DOHH2 (cell line): ENCODE results near the gene YIPF2.
A peak's percentile ranks its signal among the peaks of the same experiment; 100 is the strongest.

Experiments used
- H3F3A ChIP-seq: fragments of 200-600 bp; sonication (generic), shearing (Covaris generic); 2 replicates; pipeline ENCODE4 v1.6.0; 2016; ENCODE audit warnings: antibody characterized with exemption, mild to moderate bottlenecking; ENCODE audit not compliant: control insufficient read depth, insufficient read depth
- H3K27ac ChIP-seq: fragments of 200-600 bp; sonication (generic); 2 replicates; pipeline ENCODE4 v1.5.1; 2014; ENCODE audit warnings: low read depth, mild to moderate bottlenecking, low read length, moderate library complexity
- H3K27me3 ChIP-seq: fragments of 200-600 bp; sonication (generic); 2 replicates; pipeline ENCODE4 v1.6.1; 2014; ENCODE audit warnings: mild to moderate bottlenecking, low read length, mixed read lengths; ENCODE audit not compliant: control insufficient read depth
- H3K36me3 ChIP-seq: fragments of 200-600 bp; sonication (generic); 2 replicates; pipeline ENCODE4 v1.6.1; 2014; ENCODE audit warnings: mild to moderate bottlenecking, low read length, moderate library complexity, mixed read lengths; ENCODE audit not compliant: control insufficient read depth
- H3K4me1 ChIP-seq: fragments of 200-600 bp; sonication (generic); 2 replicates; pipeline ENCODE4 v1.6.1; 2014; ENCODE audit warnings: mild to moderate bottlenecking, low read length, mixed read lengths; ENCODE audit not compliant: control insufficient read depth
- H3K4me2 ChIP-seq: fragments of 200-600 bp; sonication (generic); 2 replicates; pipeline ENCODE4 v1.6.0; 2014; ENCODE audit warnings: mild to moderate bottlenecking, low read length, moderate library complexity
- H3K4me3 ChIP-seq: fragments of 200-600 bp; sonication (generic); 2 replicates; pipeline ENCODE4 v1.5.1; 2014; ENCODE audit warnings: mild to moderate bottlenecking, low read length, mixed read lengths
- H3K79me2 ChIP-seq: fragments of 200-600 bp; sonication (generic); 2 replicates; pipeline ENCODE4 v1.6.1; 2014; ENCODE audit warnings: mild to moderate bottlenecking, low read length, mixed read lengths; ENCODE audit not compliant: control insufficient read depth
- H3K9me2 ChIP-seq: fragments of 200-600 bp; sonication (generic); replicated peaks from 2 replicates; pipeline ENCODE4 v1.6.1; 2014; ENCODE audit warnings: mild to moderate bottlenecking, low read length, mixed read lengths; ENCODE audit not compliant: control insufficient read depth
- H3K9me3 ChIP-seq: fragments of 200-600 bp; sonication (generic); 2 replicates; pipeline ENCODE4 v1.6.1; 2014; ENCODE audit warnings: antibody characterized with exemption, low read length, mixed read lengths; ENCODE audit not compliant: control insufficient read depth, insufficient read depth
- H4K20me1 ChIP-seq: fragments of 200-600 bp; sonication (generic); 2 replicates; pipeline ENCODE4 v1.6.0; 2014; ENCODE audit warnings: low read depth, mild to moderate bottlenecking, antibody characterized with exemption, low read length, moderate library complexity; ENCODE audit not compliant: control insufficient read depth, insufficient read depth
- EZH2phosphoT487 ChIP-seq: fragments of 200-600 bp; sonication (generic); IDR thresholded peaks from 2 replicates; pipeline ENCODE4 v1.6.1; 2017; ENCODE audit warnings: borderline replicate concordance, mild to moderate bottlenecking, antibody characterized with exemption, low read length, moderate library complexity, mixed read lengths
- TF ChIP-seq, protein P1 (sequence below): fragments of 200-600 bp; sonication (generic); IDR thresholded peaks from one replicate; pipeline ENCODE4 v1.5.1; 2014; ENCODE audit warnings: antibody characterized with exemption, mild to moderate bottlenecking, low read depth, low read length; ENCODE audit not compliant: poor library complexity, severe bottlenecking

Gene YIPF2

GRCh38 chr19:10927730-10928562, 493 bp downstream of the YIPF2 start:
- Histone ChIP-seq H3F3A (no peaks in the 10 kb centered on the region), H3K36me3 (peaks cover 22% of the 10 kb centered on the region), H3K9me3 (no peaks in the 10 kb centered on the region), H3K4me1 (peaks cover 15% of the 10 kb centered on the region), H3K27ac (no peak overlapping the region), H4K20me1 (peaks cover 5% of the 10 kb centered on the region; the same call in 1 of the 2 replicates), H3K79me2 (peaks cover 37% of the 10 kb centered on the region), H3K27me3 (no peaks in the 10 kb centered on the region), H3K4me2 (peak overlapping the region; percentile 86), H3K4me3 (peak overlapping the region; percentile 86), H3K9me2 (no peaks in the 10 kb centered on the region)
- TF ChIP-seq, protein P1, sequence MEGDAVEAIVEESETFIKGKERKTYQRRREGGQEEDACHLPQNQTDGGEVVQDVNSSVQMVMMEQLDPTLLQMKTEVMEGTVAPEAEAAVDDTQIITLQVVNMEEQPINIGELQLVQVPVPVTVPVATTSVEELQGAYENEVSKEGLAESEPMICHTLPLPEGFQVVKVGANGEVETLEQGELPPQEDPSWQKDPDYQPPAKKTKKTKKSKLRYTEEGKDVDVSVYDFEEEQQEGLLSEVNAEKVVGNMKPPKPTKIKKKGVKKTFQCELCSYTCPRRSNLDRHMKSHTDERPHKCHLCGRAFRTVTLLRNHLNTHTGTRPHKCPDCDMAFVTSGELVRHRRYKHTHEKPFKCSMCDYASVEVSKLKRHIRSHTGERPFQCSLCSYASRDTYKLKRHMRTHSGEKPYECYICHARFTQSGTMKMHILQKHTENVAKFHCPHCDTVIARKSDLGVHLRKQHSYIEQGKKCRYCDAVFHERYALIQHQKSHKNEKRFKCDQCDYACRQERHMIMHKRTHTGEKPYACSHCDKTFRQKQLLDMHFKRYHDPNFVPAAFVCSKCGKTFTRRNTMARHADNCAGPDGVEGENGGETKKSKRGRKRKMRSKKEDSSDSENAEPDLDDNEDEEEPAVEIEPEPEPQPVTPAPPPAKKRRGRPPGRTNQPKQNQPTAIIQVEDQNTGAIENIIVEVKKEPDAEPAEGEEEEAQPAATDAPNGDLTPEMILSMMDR = no peak
- no peak for TF ChIP-seq EZH2phosphoT487

DNA sequence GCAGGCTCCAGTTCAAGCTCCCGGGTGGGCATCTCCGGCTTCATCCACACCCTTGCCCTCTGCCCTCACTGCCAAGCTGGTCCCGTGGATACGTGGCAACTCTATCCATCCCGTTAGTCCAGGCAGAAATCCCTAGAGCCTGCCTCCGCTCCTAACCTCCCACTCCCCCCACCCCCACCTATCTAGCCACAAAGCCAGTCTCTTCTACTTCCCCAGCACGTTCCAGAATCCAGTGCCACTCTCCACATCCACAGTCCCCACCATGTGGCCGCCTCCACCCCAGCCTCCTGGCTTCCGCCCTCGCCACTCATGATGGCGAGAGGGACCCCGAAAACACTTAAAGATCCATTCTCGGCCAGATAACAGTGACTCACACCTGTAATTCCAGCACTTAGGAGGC, 3.8 kb downstream of the YIPF2 start:
- H3K27ac ChIP-seq = no peak overlapping the region
- H3K4me1 ChIP-seq = peaks cover 11% of the 10 kb centered on the region
- H3K4me2 ChIP-seq = no peak overlapping the region
- no peaks in the 10 kb centered on the region for H3K9me2 ChIP-seq
- peaks cover 33% of the 10 kb centered on the region for H3K36me3 ChIP-seq
- H3K27me3 ChIP-seq = no peaks in the 10 kb centered on the region
- H3K4me3 ChIP-seq = no peak overlapping the region
- H4K20me1 ChIP-seq = peaks cover 3% of the 10 kb centered on the region; the same call in 1 of the 2 replicates
- TF ChIP-seq EZH2phosphoT487 = no peak
- TF ChIP-seq, protein P1 = no peak
- H3K9me3 ChIP-seq = no peaks in the 10 kb centered on the region
- H3F3A ChIP-seq = no peaks in the 10 kb centered on the region
- peaks cover 15% of the 10 kb centered on the region for H3K79me2 ChIP-seq

DNA sequence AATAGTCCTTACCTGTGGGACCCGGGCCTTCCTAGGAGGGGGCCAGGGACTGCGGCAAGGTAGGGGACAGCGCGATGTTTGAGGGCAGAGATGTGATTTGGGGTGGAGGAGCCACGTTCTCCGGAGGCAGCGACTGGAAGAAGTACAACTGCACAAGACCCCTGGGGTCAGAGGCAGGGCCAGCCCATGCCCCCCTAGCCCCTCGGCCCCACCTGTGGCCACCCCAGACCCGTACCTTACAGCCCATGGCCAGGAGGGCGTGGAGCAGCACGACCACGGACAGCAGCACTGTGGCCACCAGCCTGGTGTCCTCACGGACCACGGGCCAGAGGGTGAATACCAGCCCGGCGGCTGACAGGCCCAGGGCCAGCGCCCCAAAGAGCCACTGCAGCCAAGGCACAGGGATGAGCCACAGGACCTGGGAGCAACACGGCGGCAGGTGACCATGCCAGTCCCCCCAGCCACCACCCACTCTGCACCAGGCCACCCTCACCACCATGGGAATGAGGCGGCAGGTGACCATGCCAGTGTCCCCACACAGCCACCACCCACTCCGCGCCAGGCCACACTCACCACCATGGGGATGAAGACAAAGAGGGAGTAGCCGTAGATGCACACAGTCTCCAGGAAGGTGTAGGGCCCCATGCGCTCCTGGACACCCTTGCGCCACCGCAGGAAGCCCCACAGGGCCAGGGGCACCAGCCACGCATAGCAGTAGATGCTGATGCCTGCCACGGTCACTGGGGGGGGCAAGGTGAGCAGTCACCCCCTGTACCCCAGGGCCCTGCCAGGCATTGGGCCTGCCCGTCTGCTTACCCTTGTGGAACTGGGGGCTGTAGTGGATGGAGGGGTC, 5.0 kb downstream of the YIPF2 start:
- no peaks in the 10 kb centered on the region for H3F3A ChIP-seq
- H3K79me2 ChIP-seq = peaks cover 5% of the 10 kb centered on the region; the same call in 1 of the 2 replicates
- H4K20me1 ChIP-seq = no peaks in the 10 kb centered on the region
- H3K4me3 ChIP-seq = no peak overlapping the region
- H3K27ac ChIP-seq = no peak overlapping the region
- no peaks in the 10 kb centered on the region for H3K27me3 ChIP-seq
- TF ChIP-seq, protein P1 = no peak
- TF ChIP-seq EZH2phosphoT487 = no peak
- no peaks in the 10 kb centered on the region for H3K9me2 ChIP-seq
- no peak overlapping the region for H3K4me2 ChIP-seq
- H3K36me3 ChIP-seq = peaks cover 36% of the 10 kb centered on the region
- H3K9me3 ChIP-seq = no peaks in the 10 kb centered on the region
- peaks cover 8% of the 10 kb centered on the region for H3K4me1 ChIP-seq
